Stomach (tissue), 4 donors: ENCODE results near the gene SUMO3.

Experiments used
- CTCF ChIP-seq, 7 experiments: fragments of 450-650 bp in 4 of 7; fragments of 200-600 bp in 3 of 7; sonication (generic) in 3 of 7; IDR thresholded peaks; one replicate each; pipeline ENCODE4 v1.5.1; 2016 to 2019; ENCODE audit warnings: antibody characterized with exemption in 7 of 7, control low read depth in 2 of 7, mild to moderate bottlenecking in 1 of 7
- POLR2AphosphoS5 ChIP-seq, 3 donors: sonication (generic); formaldehyde crosslinking; IDR thresholded peaks; one replicate each; pipeline ENCODE4 v1.6.1; 2016; ENCODE audit warnings: antibody characterized with exemption in 3 of 3

- TF ChIP-seq CTCF (IDR thresholded peaks at IDR 0.05) (no peak), POLR2AphosphoS5 (IDR thresholded peaks at IDR 0.05) (no peak)
These were observed 40.9 kb upstream of the SUMO3 start for GRCh38 chr21:44858791-44859190.
